GM18861 (cell line): ENCODE results near the gene INPP5D.
A peak's percentile ranks its signal among the peaks of the same experiment; 100 is the strongest.
"Not testable (repeated sequence)": the region's sequence is repeated elsewhere in the genome, so short reads cannot be mapped to it uniquely, and the experiment has no call there.

Experiments
- ATAC-seq: cut with Tn5 transposase; IDR thresholded peaks from one replicate; pipeline ENCODE4 v1.9.1; 2021; ENCODE audit not compliant: unreplicated experiment

INPP5D gene

DNA sequence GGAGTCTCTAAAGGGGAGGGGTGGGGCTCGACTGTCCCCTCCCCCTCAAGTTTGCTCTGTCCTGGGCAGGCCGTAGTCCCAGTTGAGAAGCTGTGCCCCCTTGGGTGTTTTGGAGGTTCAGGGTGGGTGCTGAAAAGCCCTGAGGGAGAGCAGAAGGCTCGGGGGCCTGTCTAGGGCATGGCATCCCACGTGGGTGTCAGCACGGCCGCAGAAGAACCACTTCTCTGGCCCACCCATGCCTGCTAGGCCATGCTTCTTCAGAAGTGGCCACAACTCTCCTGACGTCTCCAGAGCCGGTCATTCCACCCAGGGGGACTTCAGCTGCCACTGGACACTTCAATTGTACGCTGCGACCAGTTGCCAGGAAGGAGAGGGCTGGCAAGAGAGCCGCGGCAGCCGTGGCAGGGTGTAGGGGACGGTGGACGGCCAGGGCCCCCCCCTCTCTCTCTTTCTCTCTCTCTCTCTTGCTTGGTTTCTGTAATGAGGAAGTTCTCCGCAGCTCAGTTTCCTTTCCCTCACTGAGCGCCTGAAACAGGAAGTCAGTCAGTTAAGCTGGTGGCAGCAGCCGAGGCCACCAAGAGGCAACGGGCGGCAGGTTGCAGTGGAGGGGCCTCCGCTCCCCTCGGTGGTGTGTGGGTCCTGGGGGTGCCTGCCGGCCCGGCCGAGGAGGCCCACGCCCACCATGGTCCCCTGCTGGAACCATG is at the start of gene INPP5D:
TSS of gene INPP5D (plus strand) at position 546 of the 704 bp plus-strand sequence. CDS start at position 683, 137 bp downstream.
- peak; percentile 43 for ATAC-seq

DNA sequence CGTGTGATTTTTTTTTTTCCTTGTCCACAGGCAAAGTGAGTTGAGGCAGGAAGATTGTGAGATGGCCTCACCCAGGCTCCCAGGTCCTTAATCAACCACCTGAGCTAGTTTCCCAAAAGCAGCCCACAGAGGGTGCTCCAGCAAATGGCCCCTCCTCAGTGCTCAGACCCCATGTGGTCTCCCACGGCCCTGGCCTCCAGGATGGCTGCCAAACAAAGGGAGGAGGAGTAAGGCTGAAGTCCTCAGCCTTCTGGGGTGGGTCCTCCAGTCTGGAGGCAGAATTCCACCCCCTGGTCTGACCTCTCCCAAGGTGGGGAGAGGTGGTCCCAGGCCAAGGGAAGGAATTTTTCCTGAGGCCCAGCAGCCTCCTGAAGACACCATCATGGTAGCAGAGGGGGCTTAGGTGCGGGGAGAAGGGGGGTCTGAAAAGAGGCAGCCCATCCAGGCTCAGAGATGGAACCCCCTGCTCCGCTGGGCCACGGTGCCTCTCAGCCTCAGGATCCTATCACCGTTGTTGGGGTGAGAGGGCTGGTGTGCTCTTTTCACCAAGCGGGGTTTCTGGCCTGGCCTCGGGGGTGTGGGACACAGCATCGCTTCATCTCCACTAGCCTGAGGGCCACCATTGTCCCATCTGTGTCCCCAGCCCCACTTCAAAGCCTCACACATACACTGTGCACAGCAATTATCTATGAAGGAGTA is 49.4 kb upstream of the INPP5D start:
- no peak for ATAC-seq

DNA sequence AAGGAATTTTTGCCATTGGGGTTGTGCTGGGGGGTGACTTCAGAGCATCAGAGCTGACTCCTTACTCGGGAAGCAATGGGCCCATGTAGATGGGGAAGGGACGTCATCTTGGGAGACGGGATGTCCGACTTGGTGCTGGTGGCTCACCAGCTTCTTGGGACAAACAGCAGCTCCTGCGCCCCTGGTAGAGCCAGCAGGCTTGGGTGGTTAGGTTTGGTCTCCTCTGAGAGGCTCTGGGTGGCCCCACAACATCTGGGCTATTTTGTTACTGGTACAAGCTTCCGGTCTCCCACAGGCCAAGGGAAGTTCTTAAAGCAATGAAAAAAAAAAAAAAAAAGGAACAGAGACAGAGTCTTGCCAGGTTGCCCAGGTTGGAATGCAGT is 48.9 kb upstream of the INPP5D start:
- ATAC-seq: no peak

DNA sequence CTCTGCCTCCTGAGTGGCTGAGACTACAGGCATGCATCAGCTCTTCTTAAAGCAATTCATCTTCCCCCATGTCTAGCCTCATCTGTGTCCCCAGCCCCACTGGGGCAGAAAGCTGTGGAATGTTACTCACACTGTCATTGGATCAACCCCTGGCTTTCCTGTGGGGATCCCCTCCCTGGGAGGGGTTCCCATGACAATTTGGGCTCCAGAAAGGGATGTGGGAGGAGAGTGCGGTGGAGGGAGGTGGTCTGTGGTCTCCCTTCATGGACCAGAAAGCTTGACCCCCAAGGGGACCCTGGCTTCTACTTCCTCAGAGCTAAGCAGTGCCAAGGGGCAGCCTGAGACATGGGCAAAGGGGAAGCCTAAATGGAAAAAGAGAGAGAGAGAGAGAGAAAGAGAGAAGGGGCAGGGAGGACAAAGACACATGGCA is 48.4 kb upstream of the INPP5D start:
- ATAC-seq: no peak

DNA sequence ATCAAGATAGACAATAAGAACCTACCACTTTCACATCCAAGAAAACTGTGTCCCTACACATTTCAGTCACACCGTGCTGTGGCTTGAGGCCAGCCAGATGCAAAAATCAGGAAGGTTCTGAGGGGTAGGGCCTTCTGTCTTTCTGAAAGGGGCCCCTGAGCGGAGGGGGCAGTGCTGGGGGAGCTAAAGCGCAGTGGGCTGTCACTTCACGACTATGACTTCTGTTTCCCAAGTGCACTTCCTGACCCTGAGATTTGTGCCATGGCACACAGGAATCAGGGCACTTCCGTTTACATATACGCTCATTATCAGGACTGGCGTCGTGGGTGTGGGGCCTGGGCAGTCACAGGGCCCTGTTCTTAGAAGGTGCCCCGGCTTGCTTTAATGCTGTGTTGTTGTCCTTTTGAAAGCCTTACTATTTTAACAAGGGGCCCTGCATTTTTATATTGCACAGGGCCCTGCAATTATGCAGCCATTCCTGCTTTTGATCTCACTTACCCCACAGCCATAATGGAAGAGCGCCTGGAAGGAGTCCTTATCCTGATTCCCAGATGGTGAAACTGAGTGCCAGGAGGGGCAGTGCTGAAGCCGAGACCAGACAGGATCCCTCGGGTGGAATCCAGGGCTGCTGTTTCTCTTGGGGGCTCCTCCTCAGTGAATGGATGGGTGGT is 47.7 kb upstream of the INPP5D start:
- no peak for ATAC-seq

DNA sequence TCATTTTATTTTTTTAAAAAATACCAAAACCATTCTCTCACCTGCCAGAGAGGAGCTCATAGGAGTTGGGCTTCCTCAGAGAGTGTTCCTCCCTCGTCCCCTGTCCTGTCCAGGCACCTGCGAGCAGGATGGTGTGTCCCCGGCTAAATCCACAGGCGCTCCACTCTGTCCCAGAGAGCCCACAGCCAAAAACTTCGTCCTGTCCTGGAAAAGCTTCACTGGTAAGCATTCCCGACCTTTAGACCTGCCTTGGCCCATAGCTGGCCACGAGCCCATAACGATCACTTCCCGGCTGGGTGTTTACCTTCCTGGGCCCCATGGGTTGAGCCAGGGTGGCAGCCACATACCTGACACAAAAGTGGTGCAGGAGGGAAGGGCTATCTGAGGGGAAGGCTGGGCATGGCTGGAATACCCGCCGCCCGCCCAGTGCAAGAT is 47.1 kb upstream of the INPP5D start, which contains the start of gene NGEF:
TSS of gene NGEF (minus strand) at position 230 of the 435 bp plus-strand sequence. CDS start 38,366 bp downstream, outside the sequence.
- no peak for ATAC-seq

DNA sequence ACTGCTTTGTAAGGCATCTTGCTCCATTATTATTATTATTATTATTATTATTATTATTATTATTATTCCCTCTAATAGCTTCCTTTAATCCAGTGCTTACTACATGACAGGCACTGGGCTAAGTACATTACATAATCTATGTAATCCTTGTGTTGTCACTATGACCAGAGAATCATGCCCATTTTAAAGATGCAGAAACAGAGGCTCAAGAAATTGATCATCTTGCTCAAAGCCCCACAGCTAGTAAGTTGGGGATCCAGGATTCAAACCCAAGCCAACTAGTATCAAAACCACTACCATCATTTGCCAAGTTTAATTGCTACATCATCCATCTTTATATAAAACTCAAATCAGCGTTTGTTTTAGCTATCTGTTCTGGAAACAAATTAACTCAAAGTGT is 46.5 kb upstream of the INPP5D start:
- ATAC-seq: no peak

DNA sequence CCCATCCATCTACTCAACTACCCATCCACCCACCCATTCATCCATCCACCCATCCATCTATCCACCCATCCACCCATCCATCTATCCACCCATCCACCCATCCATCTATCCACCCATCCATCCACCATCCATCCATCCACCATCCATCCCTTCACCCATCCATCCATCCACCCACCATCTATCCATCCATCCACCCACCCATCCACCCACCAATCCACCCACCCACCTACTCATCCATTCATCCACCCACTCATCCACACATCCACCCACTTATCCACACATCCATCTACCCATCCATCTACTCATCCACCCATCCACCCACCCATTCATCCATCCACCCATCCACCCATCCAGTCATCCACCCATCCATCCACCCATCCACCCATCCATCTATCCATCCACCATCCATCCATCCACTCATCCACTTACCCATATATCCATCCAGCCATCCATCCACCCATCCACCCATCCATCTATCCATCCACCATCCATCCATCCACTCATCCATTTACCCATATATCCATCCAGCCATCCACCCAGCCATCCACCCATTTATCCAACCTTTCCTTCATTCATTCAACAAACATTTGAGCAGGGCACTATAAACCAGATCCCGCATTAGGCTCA is 45.0 kb upstream of the INPP5D start:
- no peak for ATAC-seq

DNA sequence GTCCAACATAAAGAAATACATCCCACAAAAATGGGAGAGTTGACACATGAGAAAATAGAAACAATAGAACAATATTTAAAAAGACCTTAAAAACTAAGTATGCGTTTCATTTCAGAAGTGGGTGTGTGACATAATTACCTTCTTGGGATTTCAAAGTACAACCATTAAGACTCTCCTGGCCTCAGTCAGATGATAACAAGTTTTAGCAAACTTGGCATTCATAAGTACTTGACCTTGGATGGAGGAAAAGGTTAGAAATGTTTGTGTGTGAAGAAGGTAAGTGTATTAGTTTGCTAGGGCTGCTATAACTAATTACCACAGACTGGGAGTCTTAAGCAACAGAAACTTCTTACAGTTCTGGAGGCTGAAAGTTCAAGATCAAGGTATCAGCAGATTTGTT is 42.2 kb upstream of the INPP5D start:
- no peak for ATAC-seq

DNA sequence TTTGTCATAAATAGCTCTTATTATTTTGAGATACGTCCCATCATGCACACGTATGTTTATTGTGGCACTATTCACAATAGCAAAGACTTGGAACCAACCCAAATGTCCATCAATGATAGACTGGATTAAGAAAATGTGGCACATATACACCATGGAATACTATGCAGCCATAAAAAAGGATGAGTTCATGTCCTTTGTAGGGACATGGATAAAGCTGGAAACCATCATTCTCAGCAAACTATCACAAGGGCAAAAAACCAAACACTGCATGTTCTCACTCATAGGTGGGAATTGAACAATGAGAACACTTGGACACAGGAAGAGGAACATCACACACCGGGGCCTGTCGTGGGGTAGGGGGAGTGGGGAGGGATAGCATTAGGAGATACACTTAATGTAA is 40.5 kb upstream of the INPP5D start:
- ATAC-seq: not testable (repeated sequence)

DNA sequence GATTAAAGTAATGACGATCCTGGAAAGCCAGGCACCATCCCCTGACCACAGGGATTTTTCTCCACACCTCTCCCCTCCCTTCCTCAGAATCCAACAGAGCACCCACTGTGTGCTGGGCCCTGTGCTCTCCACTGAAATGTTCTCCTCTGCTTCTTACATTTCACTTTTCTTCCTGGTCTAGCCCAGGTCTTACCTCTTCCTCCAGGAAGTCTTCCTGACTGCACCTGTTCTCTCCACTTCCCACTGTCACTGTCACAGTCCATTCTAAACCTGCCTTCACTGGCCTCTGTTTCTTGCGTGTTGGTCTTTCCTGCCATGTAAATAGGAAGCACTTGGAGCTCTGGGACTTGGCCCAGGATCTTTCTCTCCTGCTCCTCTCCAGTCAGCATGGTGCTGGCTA is 39.7 kb upstream of the INPP5D start:
- ATAC-seq: no peak

DNA sequence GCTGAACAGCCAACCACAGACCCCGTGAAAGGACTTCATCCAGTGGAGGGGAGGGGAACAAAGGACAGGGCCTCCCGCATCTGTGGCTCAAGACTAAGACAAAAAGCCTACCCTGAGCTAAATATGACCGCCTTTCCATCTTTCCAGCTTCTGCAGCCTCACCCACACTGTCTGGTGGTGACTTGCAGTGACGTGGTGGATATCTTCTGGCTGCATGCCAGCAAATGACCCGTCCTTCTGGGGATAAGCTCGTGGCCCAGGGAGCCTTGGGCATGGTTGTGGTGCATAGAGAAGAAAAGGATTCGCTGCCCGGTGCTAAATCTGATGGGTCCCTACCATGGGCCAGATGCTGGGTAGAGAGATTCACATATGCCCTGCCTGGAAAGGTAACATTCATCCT is 38.4 kb upstream of the INPP5D start:
- no peak for ATAC-seq

DNA sequence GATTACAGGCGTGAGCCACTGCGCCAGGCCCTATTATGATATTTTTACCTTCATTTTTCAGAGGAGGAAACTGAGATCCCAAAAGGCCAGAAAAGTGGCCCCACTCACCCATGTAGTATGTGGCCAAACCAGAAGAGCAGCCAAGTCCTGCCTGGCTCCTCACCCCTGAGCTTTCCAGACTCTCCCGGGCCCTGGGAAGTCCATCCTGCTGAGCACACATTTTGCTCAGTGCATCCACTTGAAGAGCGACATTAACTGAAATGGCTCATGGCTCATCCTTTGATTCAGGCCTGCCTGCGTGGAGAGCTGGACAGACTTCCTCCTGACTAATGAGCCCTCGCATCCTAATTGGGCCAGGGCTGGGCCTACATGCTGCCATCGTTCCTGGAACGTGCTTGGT is 37.6 kb upstream of the INPP5D start:
- no peak for ATAC-seq

DNA sequence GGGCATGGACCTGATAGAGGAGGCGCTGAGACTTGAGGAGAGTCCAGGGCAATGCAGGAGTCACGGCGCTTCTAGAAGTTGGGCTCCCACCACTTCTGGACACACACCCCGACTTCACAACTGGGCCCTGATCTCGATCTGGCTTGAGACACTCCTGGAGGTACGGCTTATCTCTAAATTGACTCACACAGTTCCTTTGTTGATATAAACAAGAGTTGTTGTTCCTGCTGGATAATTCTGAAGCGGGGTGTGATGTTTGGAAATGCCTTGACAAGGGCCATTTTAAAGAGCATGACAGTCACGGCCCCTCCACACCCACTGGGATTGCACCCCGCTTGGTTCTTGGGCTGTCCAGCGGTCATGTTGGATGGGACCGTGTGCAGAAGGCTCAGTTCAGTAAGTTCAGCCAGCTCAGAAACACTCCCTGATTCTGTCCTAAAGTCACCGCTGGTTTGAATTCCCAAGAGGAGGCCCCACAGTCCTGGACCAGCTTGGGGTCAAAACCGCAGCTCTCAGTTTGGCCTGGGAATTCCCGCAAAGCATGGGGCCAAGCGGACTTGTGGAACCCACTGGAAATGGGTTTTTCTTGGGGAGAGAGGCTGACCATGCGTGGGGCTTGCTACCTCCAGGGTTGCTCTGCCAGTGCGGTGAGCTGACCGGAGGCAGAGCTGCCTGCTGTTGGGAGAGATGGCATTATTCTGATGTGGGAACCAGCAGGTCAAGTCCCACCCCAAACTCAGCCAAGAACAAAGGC is 37.0 kb upstream of the INPP5D start:
- ATAC-seq: no peak

DNA sequence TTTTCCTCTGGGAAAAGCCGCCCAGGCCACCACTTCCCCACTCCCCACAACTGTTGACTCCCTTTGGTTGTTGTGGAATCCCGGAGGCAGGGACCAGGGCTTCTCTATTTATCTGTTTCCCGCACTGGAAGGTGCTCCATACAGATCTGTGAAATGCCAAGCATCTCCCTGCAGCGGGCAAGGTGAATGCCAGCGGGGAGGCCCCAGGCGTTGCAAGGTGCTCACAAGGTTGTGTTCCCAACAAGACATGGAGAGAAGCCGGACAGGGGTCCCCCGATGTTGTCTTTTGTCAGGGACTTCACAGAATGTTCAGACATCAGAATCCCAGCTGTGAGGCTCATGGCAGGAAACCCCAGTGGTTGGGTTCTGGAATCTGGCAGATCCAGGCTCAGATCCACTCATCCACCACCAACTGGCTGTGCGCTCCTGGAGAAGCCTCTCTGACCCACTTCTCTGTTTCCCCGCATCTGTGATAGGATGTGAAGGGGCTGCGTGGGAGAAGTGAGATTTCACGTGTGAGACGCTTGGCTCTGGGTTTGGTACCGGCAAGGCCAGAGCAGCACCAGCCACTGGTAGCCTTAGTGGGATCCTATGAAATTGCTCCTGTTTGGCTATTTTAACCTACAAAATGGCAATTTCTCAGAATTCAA is 36.3 kb upstream of the INPP5D start:
- no peak for ATAC-seq

DNA sequence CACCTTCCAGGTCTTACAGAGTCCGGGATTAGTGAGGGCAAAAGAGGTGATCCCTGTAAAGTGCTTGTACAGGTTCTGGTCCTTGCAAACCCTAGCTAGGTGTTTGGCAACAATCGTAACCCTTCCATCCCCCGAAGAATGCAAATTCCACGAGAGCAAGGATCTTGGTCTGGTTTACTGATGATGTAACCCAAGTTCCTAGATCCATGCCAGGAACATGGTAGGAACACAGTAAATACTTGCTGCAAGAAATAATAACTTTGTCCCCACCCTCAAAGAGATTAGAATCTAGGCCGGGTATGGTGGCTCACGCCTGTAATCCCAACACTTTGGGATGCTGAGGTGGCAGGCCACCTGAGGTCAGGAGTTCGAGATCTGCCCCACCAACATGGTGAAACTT is 34.4 kb upstream of the INPP5D start:
- no peak for ATAC-seq

DNA sequence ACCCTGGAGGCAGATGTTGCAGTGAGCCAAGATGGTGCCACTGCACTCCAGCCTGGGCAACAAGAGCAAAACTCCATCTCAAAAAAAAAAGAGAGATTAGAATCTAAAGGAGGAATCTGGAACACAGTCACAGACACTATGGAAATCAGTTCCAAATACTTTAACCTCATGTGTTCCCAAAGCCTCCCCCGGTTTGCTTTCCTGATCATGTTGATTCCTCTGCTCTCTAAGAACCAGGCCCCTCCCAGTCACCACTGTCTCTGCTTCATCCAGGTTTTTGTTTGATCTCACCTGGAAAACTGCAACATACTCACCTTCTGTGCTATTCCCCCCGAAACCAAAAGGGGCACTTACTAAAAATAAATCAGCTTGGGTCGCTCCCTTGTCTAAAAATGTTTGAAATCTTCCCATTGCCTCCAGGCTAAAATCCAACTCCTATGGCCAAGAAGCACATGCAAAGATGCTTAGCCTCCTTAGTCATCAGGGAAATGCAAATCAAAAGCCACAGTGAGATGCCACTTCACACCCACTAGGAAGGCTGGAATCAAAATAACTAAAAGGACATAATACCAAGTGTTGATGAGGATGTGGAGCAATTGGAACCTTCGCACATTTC is 33.8 kb upstream of the INPP5D start:
- no peak for ATAC-seq

DNA sequence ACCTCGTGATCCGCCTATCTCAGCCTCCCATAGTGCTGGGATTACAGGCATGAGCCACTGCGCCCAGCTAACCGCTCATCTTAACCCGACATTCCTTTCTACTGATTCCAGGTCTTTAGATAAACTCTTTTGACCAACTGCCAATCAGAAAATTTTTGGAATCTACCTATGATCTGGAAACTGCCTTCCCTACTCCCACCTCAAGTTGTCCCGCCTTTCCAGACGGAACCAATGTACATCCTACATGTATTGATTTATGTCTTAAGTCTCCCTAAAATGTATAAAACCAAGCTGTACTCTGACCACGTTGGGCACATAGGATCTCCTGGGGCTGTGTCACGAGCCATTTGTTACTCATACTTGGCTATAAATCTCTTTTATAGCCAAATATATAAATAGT is 30.8 kb upstream of the INPP5D start:
- ATAC-seq: no peak

DNA sequence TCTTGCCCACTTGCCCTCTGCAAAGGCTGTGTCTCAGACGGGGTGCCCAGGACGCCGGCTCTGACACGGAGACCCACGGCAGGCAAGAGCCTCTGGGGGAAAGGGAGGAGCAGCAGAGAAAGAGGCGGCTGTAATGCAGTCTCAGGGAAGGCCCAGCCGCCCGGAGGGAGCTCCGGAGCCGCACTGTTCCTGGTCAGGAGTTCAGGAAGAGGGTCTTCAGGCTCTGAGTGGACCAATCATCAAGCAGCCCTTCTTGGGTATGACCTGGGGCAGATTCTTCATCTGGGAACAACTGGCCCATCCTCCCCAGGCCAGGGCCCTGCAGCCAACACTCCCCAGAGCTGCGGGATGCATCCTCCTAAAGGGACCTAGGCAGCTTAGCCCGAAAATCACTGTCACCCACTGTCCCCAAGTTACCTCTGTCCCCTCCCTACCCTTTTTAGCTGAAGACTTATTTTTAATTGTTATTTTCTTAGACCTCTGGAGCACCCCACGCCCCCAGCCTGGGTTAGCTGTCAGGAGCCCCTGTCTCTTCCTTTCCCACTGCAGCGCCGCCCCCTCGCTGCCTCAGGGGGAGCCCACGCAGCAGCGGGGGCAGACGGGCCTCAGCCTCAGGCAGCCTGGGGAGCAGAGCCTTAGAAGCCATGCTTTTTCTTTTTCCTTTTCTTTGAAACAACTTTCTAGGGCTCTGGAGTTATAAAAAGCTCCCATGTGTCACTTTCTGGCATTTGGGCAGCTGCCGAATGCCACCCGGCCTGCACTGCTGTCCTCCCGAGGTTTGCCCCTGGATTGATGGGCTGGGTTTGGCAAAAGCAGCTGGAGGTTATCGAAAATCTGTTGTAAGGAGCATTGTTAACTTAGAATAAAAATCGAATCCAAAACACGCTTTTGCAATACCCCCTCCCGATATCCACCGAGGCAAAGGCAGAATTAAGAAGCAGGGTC is 28.3 kb upstream of the INPP5D start:
- ATAC-seq: no peak
